PC-3 (cell line): ENCODE measurements around the gene AGTPBP1. TPM values are rescaled to one million over a fixed set of nuclear protein-coding genes. Genes with fewer than 3 reads are reported as not detected.
"Not testable (repeated sequence)": the region's sequence is repeated elsewhere in the genome, so short reads cannot be mapped to it uniquely, and the experiment has no call there.

Source experiments
- ATAC-seq: fragments of 200-7000 bp; cut with Tn5 transposase; 2 replicates; pipeline ENCODE4 v1.9.1; 2020; ENCODE audit warnings: mild to moderate bottlenecking, moderate library complexity
- BruUV-seq: library from RNA; stranded (reverse); fragments of 400-500 nt; replicated peaks from 2 replicates; lab custom pipeline; 2021; lab: Mats Ljungman, UMichigan
- CTCF ChIA-PET: fragments of 300-600 bp; sonication (Branson Sonifier 250); formaldehyde crosslinking; loops from one replicate; lab custom pipeline; 2022; ENCODE audit warnings: antibody characterized with exemption; lab: Charles Lee
- POLR2A ChIA-PET: fragments of 300-600 bp; sonication (Branson Sonifier 250); formaldehyde crosslinking; loops from one replicate; lab custom pipeline; 2022; ENCODE audit warnings: antibody characterized with exemption; ENCODE audit not compliant: unreplicated experiment; lab: Charles Lee
- DNase-seq: peaks from one replicate; pipeline ENCODE4 v3.0.0-alpha.2; 2015
- H2AFZ ChIP-seq: fragments of 300-600 bp; sonication (generic); 2 replicates; pipeline ENCODE4 v1.6.0; 2016; ENCODE audit warnings: antibody characterized with exemption, low read length
- H3F3A ChIP-seq: fragments of 300-600 bp; sonication (generic); one replicate; pipeline ENCODE4 v1.6.0; 2017; ENCODE audit warnings: antibody characterized with exemption, low read length, control low read depth, mild to moderate bottlenecking; ENCODE audit not compliant: unreplicated experiment
- H3K27ac ChIP-seq: fragments of 300-600 bp; sonication (generic); 2 replicates; pipeline ENCODE4 v1.5.1; 2016; ENCODE audit warnings: mild to moderate bottlenecking, low read length
- H3K27me3 ChIP-seq: fragments of 300-600 bp; sonication (generic); 2 replicates; pipeline ENCODE4 v1.6.1; 2016; ENCODE audit warnings: low read length, mixed read lengths
- H3K36me3 ChIP-seq: fragments of 300-600 bp; sonication (generic); 2 replicates; pipeline ENCODE4 v1.6.1; 2016; ENCODE audit warnings: low read depth, mixed run types, low read length, mixed read lengths
- H3K4me1 ChIP-seq: fragments of 300-600 bp; sonication (generic); 2 replicates; pipeline ENCODE4 v1.5.1; 2016; ENCODE audit warnings: low read length; ENCODE audit not compliant: insufficient read depth
- H3K4me2 ChIP-seq: fragments of 300-600 bp; sonication (generic); 2 replicates; pipeline ENCODE4 v1.6.0; 2016; ENCODE audit warnings: low read length
- H3K4me3 ChIP-seq: fragments of 300-600 bp; sonication (generic); 2 replicates; pipeline ENCODE4 v1.5.1; 2016; ENCODE audit warnings: mild to moderate bottlenecking, low read length, mixed read lengths
- H3K79me2 ChIP-seq: fragments of 300-600 bp; sonication (generic); 2 replicates; pipeline ENCODE4 v1.6.1; 2017; ENCODE audit warnings: low read length, mixed read lengths
- H3K9ac ChIP-seq: fragments of 300-600 bp; sonication (generic); 2 replicates; pipeline ENCODE4 v1.6.0; 2016; ENCODE audit warnings: mild to moderate bottlenecking, low read length
- H3K9me2 ChIP-seq: fragments of 300-600 bp; sonication (generic); replicated peaks from 2 replicates; pipeline ENCODE4 v1.6.1; 2016; ENCODE audit warnings: mixed run types, low read length, mixed read lengths
- H3K9me3 ChIP-seq: fragments of 300-600 bp; sonication (generic); 2 replicates; pipeline ENCODE4 v1.6.1; 2016; ENCODE audit warnings: low read length, mixed read lengths
- H4K20me1 ChIP-seq: fragments of 300-600 bp; sonication (generic); 2 replicates; pipeline ENCODE4 v1.6.1; 2016; ENCODE audit warnings: low read length, mixed read lengths
- EZH2 ChIP-seq: fragments of 300-600 bp; sonication (generic); IDR thresholded peaks from one replicate; pipeline ENCODE4 v1.6.1; 2017; ENCODE audit warnings: antibody characterized with exemption, mild to moderate bottlenecking, low read length; ENCODE audit not compliant: unreplicated experiment
- EZH2phosphoT487 ChIP-seq: fragments of 300-600 bp; sonication (generic); IDR thresholded peaks from 2 replicates; pipeline ENCODE4 v1.6.1; 2018; ENCODE audit warnings: mild to moderate bottlenecking, antibody characterized with exemption, low read length, borderline replicate concordance
- intact Hi-C: fragments of 100-400 bp; cut with micrococcal nuclease; formaldehyde crosslinking; loops from 2 replicates; pipeline ENCODE4 v1.9.0; 2023
- total RNA-seq: library from RNA; depleted of rRNA; stranded (reverse); fragments of >200 nt; gene quantifications from 2 replicates; pipeline ENCODE4 v1.2.3, GENCODE V29; 2014
- TF ChIP-seq, protein P1 (sequence below): fragments of 300-600 bp; sonication (generic); conservative IDR thresholded peaks from 2 replicates; pipeline ENCODE4 v1.5.1; 2017; ENCODE audit warnings: antibody characterized with exemption, low read depth, mild to moderate bottlenecking, low read length

Gene AGTPBP1
- total RNA-seq, 1 experiment from 2014 or later: 6.0 TPM

DNA sequence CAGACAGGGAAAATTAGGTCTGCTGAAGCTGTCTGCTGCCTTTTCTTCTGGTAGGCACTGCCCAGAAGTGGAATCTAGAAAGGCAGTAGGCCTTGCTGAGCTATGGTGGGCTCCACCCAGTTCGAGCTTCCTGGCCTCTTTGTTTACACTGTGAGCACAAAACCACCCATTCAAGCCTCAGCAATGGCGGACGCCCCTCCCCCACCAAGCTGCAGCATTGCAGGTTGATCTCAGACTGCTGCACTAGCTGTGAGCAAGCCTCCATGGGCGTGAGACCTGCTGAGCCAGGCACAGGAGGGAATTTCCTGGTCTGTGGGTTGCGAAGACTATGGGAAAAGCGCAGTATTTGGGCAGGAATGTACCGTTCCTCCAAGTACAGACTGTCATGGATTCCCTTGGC lies 18.5 kb downstream of the AGTPBP1 start:
- CTCF ChIA-PET: no interaction called here
- no peaks in the 10 kb centered on the region for H4K20me1 ChIP-seq

DNA sequence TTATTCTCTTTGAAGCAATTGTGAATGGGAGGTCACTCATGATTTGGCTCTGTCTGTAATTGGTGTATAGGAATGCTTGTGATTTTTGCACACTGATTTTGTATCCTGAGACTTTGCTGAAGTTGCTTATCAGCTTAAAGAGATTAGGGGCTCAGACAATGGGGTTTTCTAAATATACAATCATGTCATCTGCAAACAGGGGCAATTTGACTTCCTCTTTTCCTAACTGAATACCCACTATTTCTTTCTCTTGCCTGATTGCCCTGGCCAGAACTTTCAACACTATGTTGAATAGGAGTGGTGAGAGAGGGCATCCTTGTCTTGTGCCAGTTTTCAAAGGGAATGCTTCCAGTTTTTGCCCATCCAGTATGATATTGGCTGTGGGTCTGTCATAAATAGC lies 22.3 kb downstream of the AGTPBP1 start:
- not testable (repeated sequence) for H3K4me2 ChIP-seq, H3K9me3 ChIP-seq

More for the DNA sequence above, 18.5 kb downstream of the AGTPBP1 start:
- ATAC-seq: no peak
- H3K9ac ChIP-seq: no peak overlapping the region
- BruUV-seq: no TSS peak
- no peaks in the 10 kb centered on the region for H3K9me2 ChIP-seq
- H3K4me1 ChIP-seq: no peaks in the 10 kb centered on the region
- no peaks in the 10 kb centered on the region for H3K36me3 ChIP-seq
- no peak overlapping the region for H3K4me3 ChIP-seq
- POLR2A ChIA-PET: no interaction called here
- H3K27ac ChIP-seq: no peak overlapping the region
- no peak overlapping the region for H2AFZ ChIP-seq
- no peak for TF ChIP-seq EZH2
- no peak for TF ChIP-seq EZH2phosphoT487
- TF ChIP-seq, protein P1, sequence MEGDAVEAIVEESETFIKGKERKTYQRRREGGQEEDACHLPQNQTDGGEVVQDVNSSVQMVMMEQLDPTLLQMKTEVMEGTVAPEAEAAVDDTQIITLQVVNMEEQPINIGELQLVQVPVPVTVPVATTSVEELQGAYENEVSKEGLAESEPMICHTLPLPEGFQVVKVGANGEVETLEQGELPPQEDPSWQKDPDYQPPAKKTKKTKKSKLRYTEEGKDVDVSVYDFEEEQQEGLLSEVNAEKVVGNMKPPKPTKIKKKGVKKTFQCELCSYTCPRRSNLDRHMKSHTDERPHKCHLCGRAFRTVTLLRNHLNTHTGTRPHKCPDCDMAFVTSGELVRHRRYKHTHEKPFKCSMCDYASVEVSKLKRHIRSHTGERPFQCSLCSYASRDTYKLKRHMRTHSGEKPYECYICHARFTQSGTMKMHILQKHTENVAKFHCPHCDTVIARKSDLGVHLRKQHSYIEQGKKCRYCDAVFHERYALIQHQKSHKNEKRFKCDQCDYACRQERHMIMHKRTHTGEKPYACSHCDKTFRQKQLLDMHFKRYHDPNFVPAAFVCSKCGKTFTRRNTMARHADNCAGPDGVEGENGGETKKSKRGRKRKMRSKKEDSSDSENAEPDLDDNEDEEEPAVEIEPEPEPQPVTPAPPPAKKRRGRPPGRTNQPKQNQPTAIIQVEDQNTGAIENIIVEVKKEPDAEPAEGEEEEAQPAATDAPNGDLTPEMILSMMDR: no peak
- DNase-seq: no peak
- no peaks in the 10 kb centered on the region for H3F3A ChIP-seq
- intact Hi-C loops: no loop called here
- no peak overlapping the region for H3K4me2 ChIP-seq
- no peaks in the 10 kb centered on the region for H3K27me3 ChIP-seq
- H3K79me2 ChIP-seq: no peaks in the 10 kb centered on the region
- H3K9me3 ChIP-seq: no peaks in the 10 kb centered on the region

DNA sequence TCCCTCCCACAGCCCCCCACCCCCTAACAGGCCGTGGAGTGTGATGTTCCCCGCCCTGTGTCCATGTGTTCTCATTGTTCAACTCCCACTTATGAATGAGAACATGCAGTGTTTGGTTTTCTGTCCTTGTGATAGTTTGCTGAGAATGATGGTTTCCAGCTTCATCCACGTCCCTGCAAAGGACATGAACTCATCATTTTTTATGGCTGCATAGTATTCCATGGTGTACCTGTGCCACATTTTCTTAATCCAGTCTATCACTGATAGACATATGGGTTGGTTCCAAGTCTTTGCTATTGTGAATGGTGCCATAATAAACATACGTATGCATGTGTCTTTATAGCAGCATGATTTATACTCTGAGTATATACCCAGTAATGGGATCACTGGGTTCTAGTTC lies 23.9 kb downstream of the AGTPBP1 start:
- POLR2A ChIA-PET, ATAC-seq, H3F3A ChIP-seq, H3K9ac ChIP-seq, DNase-seq, H2AFZ ChIP-seq, H3K36me3 ChIP-seq, H3K4me2 ChIP-seq, H3K4me3 ChIP-seq, H3K9me3 ChIP-seq, H3K9me2 ChIP-seq, H4K20me1 ChIP-seq, intact Hi-C loops, H3K4me1 ChIP-seq, H3K27me3 ChIP-seq, H3K79me2 ChIP-seq, CTCF ChIA-PET, BruUV-seq, H3K27ac ChIP-seq: not testable (repeated sequence)

More for the DNA sequence above, 22.3 kb downstream of the AGTPBP1 start:
- H3F3A ChIP-seq, H4K20me1 ChIP-seq, H3K27me3 ChIP-seq, intact Hi-C loops, H2AFZ ChIP-seq, BruUV-seq, H3K4me3 ChIP-seq, H3K36me3 ChIP-seq, H3K4me1 ChIP-seq, H3K79me2 ChIP-seq, ATAC-seq, H3K27ac ChIP-seq, DNase-seq, POLR2A ChIA-PET, H3K9me2 ChIP-seq, H3K9ac ChIP-seq, CTCF ChIA-PET: not testable (repeated sequence)

DNA sequence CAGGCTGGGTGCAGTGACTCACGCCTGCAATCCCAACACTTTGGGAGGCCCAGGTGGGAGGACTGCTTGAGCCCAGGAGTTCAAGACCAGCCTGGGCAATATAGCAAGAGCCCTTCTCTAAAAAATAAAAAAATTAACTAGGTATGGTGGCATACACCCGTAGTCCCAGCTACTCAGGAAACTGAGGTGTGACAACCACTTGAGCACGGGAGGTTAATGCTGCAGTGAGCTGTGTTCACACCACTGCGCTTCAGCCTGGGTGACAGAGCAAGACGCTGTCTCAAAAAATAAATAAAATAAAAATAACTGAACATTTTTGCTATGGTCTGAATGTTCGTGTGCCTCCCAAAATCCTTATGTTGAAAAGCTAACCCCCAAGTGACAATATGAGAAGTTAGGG lies 24.5 kb downstream of the AGTPBP1 start:
- intact Hi-C loops: no loop called here
- BruUV-seq: no TSS peak

More for the DNA sequence above, 24.5 kb downstream of the AGTPBP1 start:
- no peaks in the 10 kb centered on the region for H3F3A ChIP-seq
- TF ChIP-seq, protein P1: no peak
- TF ChIP-seq EZH2phosphoT487: no peak
- TF ChIP-seq EZH2: no peak
- H3K9ac ChIP-seq: no peak overlapping the region
- no peaks in the 10 kb centered on the region for H3K79me2 ChIP-seq
- no peaks in the 10 kb centered on the region for H3K4me1 ChIP-seq
- H3K9me2 ChIP-seq: no peaks in the 10 kb centered on the region
- no peak overlapping the region for H3K4me3 ChIP-seq
- H4K20me1 ChIP-seq: no peaks in the 10 kb centered on the region
- no peak overlapping the region for H3K27ac ChIP-seq
- no peak overlapping the region for H2AFZ ChIP-seq
- no peak for ATAC-seq
- H3K27me3 ChIP-seq: no peaks in the 10 kb centered on the region
- no peak overlapping the region for H3K4me2 ChIP-seq
- ChIA-PET POLR2A (no interaction called here), CTCF (no interaction called here)
- DNase-seq: no peak
- no peaks in the 10 kb centered on the region for H3K36me3 ChIP-seq
- H3K9me3 ChIP-seq: no peaks in the 10 kb centered on the region
